ENCODE measurements around the gene HHAT. TPM values are rescaled to one million over a fixed set of nuclear protein-coding genes. Genes with fewer than 3 reads are reported as not detected.

The HHAT gene
- total RNA-seq, 2 donors from 2014 or later, result 7.5 to 9.2 TPM

DNA sequence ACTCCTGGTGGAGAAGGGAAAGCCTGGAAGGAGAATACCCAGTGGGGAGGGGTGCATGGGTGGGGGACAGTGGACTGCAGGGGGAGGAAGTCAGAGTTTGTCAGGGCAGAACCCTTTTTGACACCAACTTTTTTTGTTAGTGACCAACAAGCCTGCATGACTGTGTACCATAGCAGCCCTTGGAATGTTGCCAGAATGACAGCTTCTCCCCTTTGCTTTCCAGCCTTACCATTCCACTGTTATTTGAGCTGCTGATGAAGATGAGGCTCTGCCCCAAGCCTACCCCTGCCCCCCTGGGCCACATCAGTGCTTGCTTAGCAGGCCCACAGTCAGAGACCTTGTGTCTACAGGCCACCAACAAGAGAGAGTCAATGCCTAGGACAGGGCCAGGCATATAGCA is 341.2 kb downstream of the HHAT start:
- Mint-ChIP-seq H3K27me3 (no peaks in the 10 kb centered on the region), H3K36me3 (ENCODE audit: low read depth) (peaks cover 5% of the 10 kb centered on the region), H3K4me1 (no peaks in the 10 kb centered on the region), H3K4me3 (no peak overlapping the region), H3K27ac (no peak overlapping the region)
- no peaks in the 10 kb centered on the region for H3K9me3 ChIP-seq (ENCODE audit: control insufficient read depth, low read length, poor library complexity, severe bottlenecking)
- ATAC-seq, result no peak
- DNase-seq, result no peak

DNA sequence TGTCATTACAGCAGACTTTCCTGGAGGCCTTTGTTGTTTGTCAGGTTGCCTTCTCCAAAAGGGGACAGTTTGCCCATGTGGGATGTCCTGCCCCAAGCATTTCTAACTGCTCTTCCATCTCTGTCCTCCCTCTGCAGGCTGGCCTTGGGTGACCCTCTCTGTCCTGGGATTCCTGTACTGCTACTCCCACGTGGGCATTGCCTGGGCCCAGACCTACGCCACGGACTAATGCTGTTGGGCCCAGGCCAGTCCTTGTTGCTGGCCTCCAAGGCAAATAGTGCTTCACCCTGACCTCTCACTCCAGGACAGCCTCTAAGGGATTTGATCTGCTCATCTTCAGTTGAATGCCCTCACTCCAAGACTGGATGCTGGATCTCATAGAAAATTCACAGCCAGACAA is 345.4 kb downstream of the HHAT start:
- no peaks in the 10 kb centered on the region for H3K4me1 Mint-ChIP-seq
- H3K36me3 Mint-ChIP-seq (ENCODE audit: low read depth), result peaks cover 5% of the 10 kb centered on the region
- no peak overlapping the region for H3K27ac Mint-ChIP-seq
- no peak overlapping the region for H3K4me3 Mint-ChIP-seq
- DNase-seq (no peak), ATAC-seq (no peak)
- no peaks in the 10 kb centered on the region for H3K27me3 Mint-ChIP-seq
- H3K9me3 ChIP-seq (ENCODE audit: control insufficient read depth, low read length, poor library complexity, severe bottlenecking), result no peaks in the 10 kb centered on the region

GRCh38 chr1:210676539-210676938 is 347.8 kb downstream of the HHAT start:
- no peaks in the 10 kb centered on the region for H3K4me1 Mint-ChIP-seq
- ATAC-seq, result no peak
- no peaks in the 10 kb centered on the region for H3K27me3 Mint-ChIP-seq
- no peak overlapping the region for H3K4me3 Mint-ChIP-seq
- H3K36me3 Mint-ChIP-seq (ENCODE audit: low read depth), result peaks cover 5% of the 10 kb centered on the region
- H3K27ac Mint-ChIP-seq, result no peak overlapping the region
- no peaks in the 10 kb centered on the region for H3K9me3 ChIP-seq (ENCODE audit: control insufficient read depth, low read length, poor library complexity, severe bottlenecking)
- DNase-seq, result no peak

GRCh38 chr1:210677533-210677932 is 348.8 kb downstream of the HHAT start:
- peaks cover 5% of the 10 kb centered on the region for H3K36me3 Mint-ChIP-seq (ENCODE audit: low read depth)
- H3K27me3 Mint-ChIP-seq, result no peaks in the 10 kb centered on the region
- peaks cover 2% of the 10 kb centered on the region for H3K4me1 Mint-ChIP-seq
- H3K27ac Mint-ChIP-seq, result no peak overlapping the region
- ATAC-seq (no peak), DNase-seq (no peak)
- H3K9me3 ChIP-seq (ENCODE audit: control insufficient read depth, low read length, poor library complexity, severe bottlenecking), result no peaks in the 10 kb centered on the region
- H3K4me3 Mint-ChIP-seq, result no peak overlapping the region

DNA sequence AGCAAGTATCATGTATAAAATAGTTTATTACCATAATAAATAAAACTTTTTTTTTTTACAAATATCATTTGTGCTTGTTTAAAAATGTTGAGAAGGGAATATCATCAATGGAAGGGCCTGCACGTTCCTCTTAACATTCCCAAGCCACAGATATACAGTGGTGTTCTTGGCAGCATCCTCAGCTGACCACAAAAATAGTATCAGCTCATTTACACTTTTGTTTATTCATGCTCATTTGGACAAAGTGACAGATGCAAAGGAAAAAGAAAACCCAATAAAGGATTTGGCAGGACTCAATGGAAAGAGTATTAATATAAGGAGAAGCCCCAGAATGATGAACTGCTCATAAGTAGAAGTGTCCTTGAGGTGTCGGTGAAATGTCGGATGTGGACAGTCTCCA is 349.6 kb downstream of the HHAT start:
- Mint-ChIP-seq H3K4me1 (peaks cover 2% of the 10 kb centered on the region), H3K27ac (no peak overlapping the region), H3K36me3 (ENCODE audit: low read depth) (peaks cover 3% of the 10 kb centered on the region), H3K4me3 (no peak overlapping the region), H3K27me3 (no peaks in the 10 kb centered on the region)
- DNase-seq (no peak), ATAC-seq (no peak)
- no peaks in the 10 kb centered on the region for H3K9me3 ChIP-seq (ENCODE audit: control insufficient read depth, low read length, poor library complexity, severe bottlenecking)

DNA sequence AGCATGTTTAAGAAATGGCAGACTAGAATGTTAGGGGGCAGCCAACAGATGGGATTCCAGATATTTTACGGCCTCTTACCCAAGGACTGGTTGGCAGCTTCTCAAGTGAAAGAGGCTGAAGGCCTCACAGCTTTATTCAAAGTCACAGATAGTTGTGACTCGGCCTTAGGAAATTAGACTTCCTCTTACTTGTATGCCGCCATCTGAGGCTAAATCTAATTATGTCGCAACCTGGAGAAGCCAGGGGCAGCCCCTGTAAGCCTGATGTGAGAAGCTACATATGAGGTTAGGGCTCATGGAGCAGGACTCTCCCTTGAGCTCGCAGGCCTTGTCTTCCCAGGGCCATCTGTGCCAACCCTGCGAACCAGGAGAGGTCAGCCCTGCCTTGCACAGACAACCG is 352.5 kb downstream of the HHAT start:
- H3K27me3 Mint-ChIP-seq, result no peaks in the 10 kb centered on the region
- peaks cover 3% of the 10 kb centered on the region for H3K4me1 Mint-ChIP-seq
- H3K4me3 Mint-ChIP-seq, result no peak overlapping the region
- no peaks in the 10 kb centered on the region for H3K36me3 Mint-ChIP-seq (ENCODE audit: low read depth)
- DNase-seq (no peak), ATAC-seq (no peak)
- H3K9me3 ChIP-seq (ENCODE audit: control insufficient read depth, low read length, poor library complexity, severe bottlenecking), result no peaks in the 10 kb centered on the region
- H3K27ac Mint-ChIP-seq, result no peak overlapping the region

GRCh38 chr1:210683403-210684047 is 354.8 kb downstream of the HHAT start:
- ATAC-seq, result no peak

DNA sequence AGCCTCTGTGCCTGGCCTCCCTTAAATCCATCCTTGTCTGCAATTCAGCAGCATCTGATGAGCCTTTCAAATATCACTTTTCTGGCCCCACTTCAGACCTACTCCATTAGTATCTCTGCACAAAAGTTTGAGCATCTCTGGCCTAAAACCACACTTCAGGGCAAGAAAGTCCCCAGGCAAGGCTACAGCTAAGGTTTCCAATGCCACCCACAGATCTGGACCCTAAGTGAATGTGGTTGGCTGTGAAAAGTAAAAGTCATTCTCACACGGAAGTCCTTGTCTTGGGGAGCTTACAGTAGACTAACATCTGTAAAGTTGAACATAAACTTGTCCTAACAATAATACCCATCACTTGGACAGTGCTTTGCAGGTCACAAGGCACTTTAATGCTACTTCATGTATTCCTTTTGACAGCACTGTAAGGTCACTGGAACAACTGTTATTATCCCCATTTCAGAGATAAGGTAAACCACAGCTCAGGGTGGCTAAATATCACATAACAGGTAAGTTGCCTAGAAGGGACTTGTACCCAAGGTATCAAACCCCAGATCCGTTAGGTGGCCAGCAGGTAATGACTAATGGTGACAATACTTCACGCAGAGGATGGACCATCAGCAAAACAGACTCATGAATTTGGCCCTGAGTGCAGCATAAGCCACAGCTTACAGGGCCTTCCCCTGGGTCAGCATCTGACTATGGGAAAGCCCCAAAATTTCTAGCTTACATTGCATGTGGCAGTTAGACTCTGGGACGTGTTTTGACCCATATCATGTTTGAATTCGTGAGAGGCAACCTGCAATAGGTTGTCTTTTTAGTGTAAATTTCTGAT is 356.0 kb downstream of the HHAT start:
- H3K9me3 ChIP-seq (ENCODE audit: control insufficient read depth, low read length, poor library complexity, severe bottlenecking), result no peaks in the 10 kb centered on the region
- Mint-ChIP-seq H3K4me1 (peaks cover 3% of the 10 kb centered on the region), H3K4me3 (no peak overlapping the region), H3K27ac (no peak overlapping the region), H3K36me3 (ENCODE audit: low read depth) (no peaks in the 10 kb centered on the region), H3K27me3 (no peaks in the 10 kb centered on the region)
- ATAC-seq, result no peak
- no peak for DNase-seq

More at GRCh38 chr1:210683403-210684047, 354.8 kb downstream of the HHAT start:
- H3K4me3 Mint-ChIP-seq, result no peak overlapping the region
- DNase-seq, result no peak
- H3K9me3 ChIP-seq (ENCODE audit: control insufficient read depth, low read length, poor library complexity, severe bottlenecking), result no peaks in the 10 kb centered on the region
- no peak overlapping the region for H3K27ac Mint-ChIP-seq
- H3K36me3 Mint-ChIP-seq (ENCODE audit: low read depth), result no peaks in the 10 kb centered on the region
- H3K4me1 Mint-ChIP-seq, result peaks cover 3% of the 10 kb centered on the region
- no peaks in the 10 kb centered on the region for H3K27me3 Mint-ChIP-seq

DNA sequence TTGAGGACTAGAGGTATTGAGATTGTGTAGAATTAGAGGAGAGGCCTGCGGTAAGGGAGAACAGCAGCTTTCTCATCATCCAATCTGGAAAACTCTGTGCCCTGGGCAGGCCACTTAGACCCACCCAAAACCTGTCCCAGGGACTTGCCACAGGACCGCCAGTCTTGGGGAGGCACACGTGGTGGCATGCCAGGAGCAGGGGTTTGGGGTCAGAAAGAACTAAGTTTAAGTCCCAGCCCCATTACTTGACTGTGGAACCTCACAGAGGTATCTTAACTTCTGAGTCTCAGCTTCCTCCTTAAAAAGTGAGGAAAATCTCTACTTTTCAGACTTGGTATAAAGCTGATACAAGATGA is 356.6 kb downstream of the HHAT start:
- Mint-ChIP-seq H3K4me1 (peaks cover 3% of the 10 kb centered on the region), H3K36me3 (ENCODE audit: low read depth) (no peaks in the 10 kb centered on the region), H3K27ac (no peak overlapping the region)

DNA sequence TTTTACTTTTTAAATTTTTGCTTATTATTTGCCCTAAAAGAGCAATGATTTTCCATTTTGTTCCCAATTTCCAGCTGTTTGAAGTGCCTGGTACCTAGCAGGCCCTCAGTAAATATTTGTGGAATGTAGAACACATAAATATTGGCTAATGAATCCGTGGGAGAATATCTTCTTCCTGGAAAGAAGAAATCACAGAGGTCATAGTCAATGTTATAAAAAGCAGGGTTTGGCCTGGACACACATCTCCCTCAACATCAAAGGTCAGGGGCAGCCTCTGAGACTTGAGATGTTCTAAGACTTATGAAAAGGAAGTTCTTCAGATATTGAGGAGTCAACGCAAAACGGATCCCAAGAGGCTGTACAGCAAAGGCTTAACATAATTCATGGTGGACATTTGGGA is 358.1 kb downstream of the HHAT start:
- no peak for DNase-seq
- ATAC-seq, result no peak
- Mint-ChIP-seq H3K27me3 (no peaks in the 10 kb centered on the region), H3K4me1 (peaks cover 3% of the 10 kb centered on the region), H3K4me3 (no peak overlapping the region), H3K36me3 (ENCODE audit: low read depth) (no peaks in the 10 kb centered on the region), H3K27ac (no peak overlapping the region)
- H3K9me3 ChIP-seq (ENCODE audit: control insufficient read depth, low read length, poor library complexity, severe bottlenecking), result no peaks in the 10 kb centered on the region

More for the DNA sequence above, 356.6 kb downstream of the HHAT start:
- H3K9me3 ChIP-seq (ENCODE audit: control insufficient read depth, low read length, poor library complexity, severe bottlenecking), result no peaks in the 10 kb centered on the region
- DNase-seq (no peak), ATAC-seq (no peak)
- no peak overlapping the region for H3K4me3 Mint-ChIP-seq
- no peaks in the 10 kb centered on the region for H3K27me3 Mint-ChIP-seq

- no peak for DNase-seq
- ATAC-seq, result no peak
- H3K4me3 Mint-ChIP-seq, result no peak overlapping the region
- H3K36me3 Mint-ChIP-seq (ENCODE audit: low read depth), result no peaks in the 10 kb centered on the region
- no peaks in the 10 kb centered on the region for H3K9me3 ChIP-seq (ENCODE audit: control insufficient read depth, low read length, poor library complexity, severe bottlenecking)
- H3K27ac Mint-ChIP-seq, result no peak overlapping the region
- H3K4me1 Mint-ChIP-seq, result peaks cover 2% of the 10 kb centered on the region
- H3K27me3 Mint-ChIP-seq, result no peaks in the 10 kb centered on the region
Observed at GRCh38 chr1:210687582-210688279, 359.0 kb downstream of the HHAT start.

GRCh38 chr1:210688512-210689234 is 360.0 kb downstream of the HHAT start:
- Mint-ChIP-seq H3K27me3 (no peaks in the 10 kb centered on the region), H3K36me3 (ENCODE audit: low read depth) (no peaks in the 10 kb centered on the region), H3K4me1 (peaks cover 2% of the 10 kb centered on the region), H3K4me3 (no peak overlapping the region), H3K27ac (no peak overlapping the region)
- DNase-seq (no peak), ATAC-seq (no peak)
- H3K9me3 ChIP-seq (ENCODE audit: control insufficient read depth, low read length, poor library complexity, severe bottlenecking), result no peaks in the 10 kb centered on the region

DNA sequence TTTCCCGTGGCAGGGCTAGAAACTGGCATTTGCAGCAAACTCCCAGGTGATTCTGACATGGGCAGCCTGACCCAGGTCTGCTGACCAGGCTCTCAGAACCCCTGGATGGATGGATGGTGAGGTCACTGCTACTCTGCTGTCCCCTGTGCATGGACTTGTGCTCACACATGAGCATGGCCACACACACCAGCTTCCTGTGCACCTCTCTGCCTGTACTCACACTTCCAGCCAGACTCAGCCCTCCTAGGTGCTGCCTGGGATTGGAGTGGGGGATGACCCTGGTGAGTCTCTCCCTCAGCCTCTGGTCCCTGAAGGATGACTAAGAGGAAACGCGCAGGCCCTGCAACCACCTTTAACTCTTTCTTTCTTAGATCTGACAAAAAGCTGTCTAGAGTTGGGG is 361.1 kb downstream of the HHAT start:
- Mint-ChIP-seq H3K27ac (peak overlapping the region; percentile 29), H3K27me3 (no peaks in the 10 kb centered on the region), H3K4me3 (no peak overlapping the region), H3K36me3 (ENCODE audit: low read depth) (no peaks in the 10 kb centered on the region), H3K4me1 (no peaks in the 10 kb centered on the region)
- H3K9me3 ChIP-seq (ENCODE audit: control insufficient read depth, low read length, poor library complexity, severe bottlenecking), result no peaks in the 10 kb centered on the region
- DNase-seq, result no peak
- no peak for ATAC-seq
